GM18508 (cell line): ENCODE measurements around the gene IL17REL.
"Not testable (repeated sequence)": the region's sequence is repeated elsewhere in the genome, so short reads cannot be mapped to it uniquely, and the experiment has no call there.

Source experiments
- ATAC-seq: cut with Tn5 transposase; IDR thresholded peaks from one replicate; pipeline ENCODE4 v1.9.1; 2021; ENCODE audit warnings: moderate number of reproducible peaks; ENCODE audit not compliant: insufficient read depth, unreplicated experiment

Gene IL17REL

GRCh38 chr22:49993649-49994360 lies 18.8 kb downstream of the IL17REL start:
- no peak for ATAC-seq

GRCh38 chr22:49992921-49993648 lies 19.5 kb downstream of the IL17REL start:
- ATAC-seq: no peak

- no peak for ATAC-seq
Observed at GRCh38 chr22:49991907-49992533, 20.5 kb downstream of the IL17REL start.

- no peak for ATAC-seq
Observed at GRCh38 chr22:49991167-49991566, 21.4 kb downstream of the IL17REL start.

- ATAC-seq: not testable (repeated sequence)
Observed at GRCh38 chr22:49989826-49990225, 22.7 kb downstream of the IL17REL start.

GRCh38 chr22:49986325-49986724 lies 26.2 kb downstream of the IL17REL start:
- ATAC-seq: no peak

- no peak for ATAC-seq
Observed at GRCh38 chr22:49983148-49984042, 29.2 kb downstream of the IL17REL start.

GRCh38 chr22:49981799-49982198 lies 30.8 kb downstream of the IL17REL start:
- ATAC-seq: not testable (repeated sequence)

GRCh38 chr22:49979587-49980264 lies 32.8 kb downstream of the IL17REL start:
- no peak for ATAC-seq

- no peak for ATAC-seq
Observed at GRCh38 chr22:49977578-49977977, 35.0 kb downstream of the IL17REL start.

- ATAC-seq: no peak
Observed at GRCh38 chr22:49976439-49977175, 36.0 kb downstream of the IL17REL start.

- no peak for ATAC-seq
Observed at GRCh38 chr22:49975543-49976389, 36.8 kb downstream of the IL17REL start.

- ATAC-seq: no peak
Observed at GRCh38 chr22:49973018-49973961, 39.3 kb downstream of the IL17REL start.

- ATAC-seq: no peak
Observed at GRCh38 chr22:49972163-49973017, 40.2 kb downstream of the IL17REL start.

GRCh38 chr22:49971232-49972162 lies 41.1 kb downstream of the IL17REL start:
- no peak for ATAC-seq
